GM21723 (cell line): Measurements from ENCODE around the gene B3GNT7.
A peak's percentile ranks its signal among the peaks of the same experiment; 100 is the strongest.

Experiments used
- ATAC-seq: cut with Tn5 transposase; IDR thresholded peaks from one replicate; pipeline ENCODE4 v1.9.1; 2021; ENCODE audit warnings: mild to moderate bottlenecking, moderate library complexity; ENCODE audit not compliant: unreplicated experiment

The B3GNT7 gene

GRCh38 chr2:231383416-231384108 is 11.9 kb upstream of the B3GNT7 start:
- ATAC-seq = no peak

DNA sequence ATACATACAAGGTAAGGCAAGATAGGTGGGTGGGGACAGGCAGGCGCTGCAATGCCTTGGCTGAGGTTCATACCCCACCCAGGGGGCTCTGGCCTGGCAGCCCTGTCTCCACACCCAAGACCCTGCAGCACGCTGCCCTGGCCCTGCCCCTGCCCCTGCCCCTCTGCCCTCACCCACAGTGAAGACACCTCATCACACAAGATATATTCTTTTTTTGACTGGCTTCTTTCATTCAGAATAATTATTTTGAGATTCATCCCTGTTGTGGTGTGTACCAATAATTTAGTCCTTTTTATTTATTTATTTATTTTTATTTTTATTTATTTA is 11.4 kb upstream of the B3GNT7 start:
- no peak for ATAC-seq

DNA sequence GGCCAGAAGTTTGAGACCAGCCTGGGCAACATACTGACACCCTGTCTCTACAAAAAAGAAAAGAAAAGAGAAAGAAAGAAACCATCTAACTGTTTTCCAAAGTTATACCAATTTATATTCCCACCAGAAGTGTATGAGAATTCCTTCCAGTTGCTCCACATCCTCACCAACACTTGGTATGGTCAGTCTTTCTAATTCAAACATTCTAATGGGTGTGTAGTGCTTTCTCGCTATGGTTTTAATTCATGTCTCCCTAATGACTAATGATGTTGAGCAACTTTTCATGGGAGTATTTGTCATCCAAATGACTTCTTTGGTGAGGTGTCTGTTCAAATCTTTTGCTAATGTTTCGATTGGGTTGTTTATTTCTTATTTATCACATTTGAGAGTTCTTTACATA is 10.5 kb upstream of the B3GNT7 start:
- no peak for ATAC-seq

- ATAC-seq = no peak
Observed at GRCh38 chr2:231385429-231385828, 10.1 kb upstream of the B3GNT7 start.

- no peak for ATAC-seq
Observed at GRCh38 chr2:231386446-231386845, 9.1 kb upstream of the B3GNT7 start.

GRCh38 chr2:231387904-231388724 is 7.4 kb upstream of the B3GNT7 start:
- ATAC-seq = no peak

GRCh38 chr2:231388725-231389346 is 6.7 kb upstream of the B3GNT7 start:
- ATAC-seq = no peak

GRCh38 chr2:231390667-231391066 is 4.8 kb upstream of the B3GNT7 start:
- no peak for ATAC-seq

DNA sequence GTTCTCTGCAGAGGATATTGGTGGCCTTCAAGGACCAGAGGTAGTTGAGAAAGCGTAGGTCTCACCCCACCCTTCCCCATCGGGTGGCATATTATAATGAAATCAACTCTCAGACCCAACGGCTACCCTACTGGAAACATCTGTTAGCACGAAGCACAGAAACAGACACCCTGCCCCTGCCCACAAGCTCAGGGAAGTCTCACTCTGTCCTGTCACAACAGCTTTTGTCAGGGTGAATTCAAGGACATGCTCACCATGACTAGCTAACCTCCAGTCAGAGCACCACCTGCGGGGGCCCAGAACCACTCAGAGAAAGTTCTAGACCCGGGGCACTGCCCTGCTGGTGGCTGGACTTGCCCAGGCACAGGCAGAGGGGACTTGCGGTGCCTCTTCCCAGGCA is 3.5 kb upstream of the B3GNT7 start:
- ATAC-seq = no peak

DNA sequence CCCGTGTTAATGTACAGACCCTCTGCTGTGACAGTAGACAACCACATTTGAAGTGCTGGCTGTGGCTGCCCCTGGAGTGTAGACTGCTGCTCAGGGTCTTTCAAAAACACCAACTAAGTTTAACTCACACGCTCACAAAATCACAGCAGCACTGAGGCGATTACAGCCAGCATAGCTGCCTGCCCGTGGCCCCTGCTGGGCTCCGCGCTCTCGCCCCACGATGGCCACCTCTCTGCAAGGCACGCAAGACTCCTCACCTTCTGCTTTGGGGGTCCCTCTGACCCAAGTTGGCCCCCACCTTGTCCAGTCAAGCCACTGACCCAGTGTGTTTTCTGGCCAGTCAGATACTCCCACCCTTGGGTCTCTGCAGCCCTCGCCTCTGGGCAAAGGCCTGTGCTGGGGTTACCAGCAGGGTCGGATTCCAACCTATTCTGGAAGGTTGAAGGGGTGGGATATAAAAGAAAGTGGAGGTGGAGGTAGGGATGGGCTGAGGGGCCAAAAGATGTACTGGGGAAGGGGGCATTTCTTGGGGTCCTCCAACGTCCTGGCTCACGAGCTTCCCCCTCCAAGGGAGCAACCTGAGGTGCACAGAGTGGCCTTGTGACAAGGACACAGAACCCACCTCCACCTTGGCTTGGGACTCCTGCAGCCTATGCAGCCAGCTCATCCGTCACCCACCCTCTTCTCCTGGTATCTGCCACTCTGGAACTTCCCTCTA is 2.9 kb upstream of the B3GNT7 start:
- ATAC-seq = no peak

DNA sequence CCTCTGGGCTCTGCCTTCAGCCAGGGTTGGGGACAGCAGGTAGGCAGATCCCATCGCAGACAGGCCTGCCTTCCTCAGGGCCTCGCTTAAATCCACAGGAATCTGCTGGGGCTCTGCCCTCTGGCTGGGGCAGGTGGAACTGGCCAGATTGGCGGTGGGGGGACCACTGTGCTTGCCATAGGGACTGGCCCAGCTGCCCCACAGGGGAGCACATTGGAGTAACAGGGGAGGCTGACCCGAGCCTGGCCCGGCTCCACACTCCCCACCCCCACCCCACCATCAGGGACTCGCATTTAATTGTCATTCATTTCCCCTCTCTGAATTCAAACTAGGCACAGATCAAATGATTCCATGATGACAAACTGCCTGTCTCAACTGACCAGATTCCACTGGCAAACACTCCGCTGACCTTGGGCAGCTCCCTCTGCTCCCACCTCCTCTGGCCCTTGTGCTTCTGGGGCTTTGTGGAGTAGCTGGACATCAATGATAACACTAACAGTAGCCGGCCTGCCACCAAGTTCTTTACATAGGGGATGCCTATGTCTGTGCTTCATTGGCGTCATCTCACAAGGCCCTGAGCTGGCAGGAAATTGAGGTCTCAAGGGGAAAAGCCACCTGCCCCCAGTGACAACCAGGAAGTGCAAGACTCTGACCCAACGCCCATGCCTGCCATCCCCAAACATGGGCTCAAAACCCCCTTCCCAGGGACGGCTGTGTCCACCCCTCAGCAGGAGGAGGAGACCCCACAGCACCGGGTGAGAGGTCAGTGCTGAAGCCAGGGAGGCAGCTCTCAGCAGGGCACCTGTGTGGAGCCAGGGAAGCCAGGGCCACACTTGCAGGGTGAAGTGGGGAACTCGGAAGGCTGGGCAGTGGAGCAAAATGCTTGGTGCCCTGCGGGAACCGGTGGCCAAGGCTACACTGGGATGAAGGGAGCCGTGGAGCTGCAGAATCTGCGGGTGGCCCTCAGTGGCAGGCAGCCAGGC is 2.1 kb upstream of the B3GNT7 start:
- ATAC-seq = peak; percentile 40

GRCh38 chr2:231394211-231395141 is 1.0 kb upstream of the B3GNT7 start:
- peak; percentile 45 for ATAC-seq

DNA sequence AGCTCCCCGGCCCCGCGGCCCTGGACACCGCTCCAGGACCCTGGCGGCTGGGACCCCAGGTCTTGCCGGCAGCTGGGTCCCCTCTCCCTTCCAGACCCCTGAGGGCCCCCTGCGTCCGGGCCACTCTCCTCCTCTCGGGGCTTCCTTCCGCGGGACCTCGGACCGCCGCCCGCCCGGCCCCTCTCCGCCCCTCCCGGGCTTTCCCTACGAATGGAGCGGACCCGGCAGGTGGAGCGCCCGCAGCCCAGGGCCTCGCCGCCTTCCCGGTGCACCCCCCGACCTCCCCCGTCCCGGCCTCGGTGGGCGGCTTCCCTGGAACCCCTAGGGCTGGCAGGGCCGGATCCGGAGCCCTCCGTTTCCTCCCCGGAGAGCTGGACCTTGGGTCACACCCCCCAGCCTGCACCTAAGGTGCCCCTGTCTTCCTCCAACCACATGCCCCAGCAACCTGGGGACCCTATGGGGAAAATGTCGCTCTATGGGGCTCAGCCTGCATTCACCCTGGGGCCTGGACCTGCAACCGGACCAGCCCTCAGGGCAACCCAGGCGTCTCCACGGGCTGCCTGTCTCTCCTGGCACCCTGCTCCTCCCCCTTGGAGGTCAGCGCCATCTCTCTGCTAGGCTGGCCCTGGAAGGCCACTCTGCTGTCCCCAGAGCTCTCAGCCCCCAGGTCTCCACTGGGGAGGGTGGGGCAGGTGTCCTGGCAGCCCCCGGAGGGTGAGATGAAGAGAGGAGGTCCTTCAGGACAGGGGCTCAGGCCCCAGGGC is 730 bp downstream of the B3GNT7 start:
- ATAC-seq = no peak

- ATAC-seq = no peak
Observed at GRCh38 chr2:231397011-231397927, 1.8 kb downstream of the B3GNT7 start.

DNA sequence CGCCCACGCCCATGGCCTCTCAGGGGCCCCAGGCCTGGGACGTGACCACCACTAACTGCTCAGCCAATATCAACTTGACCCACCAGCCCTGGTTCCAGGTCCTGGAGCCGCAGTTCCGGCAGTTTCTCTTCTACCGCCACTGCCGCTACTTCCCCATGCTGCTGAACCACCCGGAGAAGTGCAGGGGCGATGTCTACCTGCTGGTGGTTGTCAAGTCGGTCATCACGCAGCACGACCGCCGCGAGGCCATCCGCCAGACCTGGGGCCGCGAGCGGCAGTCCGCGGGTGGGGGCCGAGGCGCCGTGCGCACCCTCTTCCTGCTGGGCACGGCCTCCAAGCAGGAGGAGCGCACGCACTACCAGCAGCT is 2.4 kb downstream of the B3GNT7 start:
- no peak for ATAC-seq

GRCh38 chr2:231398585-231398984 is 3.1 kb downstream of the B3GNT7 start:
- ATAC-seq = no peak

DNA sequence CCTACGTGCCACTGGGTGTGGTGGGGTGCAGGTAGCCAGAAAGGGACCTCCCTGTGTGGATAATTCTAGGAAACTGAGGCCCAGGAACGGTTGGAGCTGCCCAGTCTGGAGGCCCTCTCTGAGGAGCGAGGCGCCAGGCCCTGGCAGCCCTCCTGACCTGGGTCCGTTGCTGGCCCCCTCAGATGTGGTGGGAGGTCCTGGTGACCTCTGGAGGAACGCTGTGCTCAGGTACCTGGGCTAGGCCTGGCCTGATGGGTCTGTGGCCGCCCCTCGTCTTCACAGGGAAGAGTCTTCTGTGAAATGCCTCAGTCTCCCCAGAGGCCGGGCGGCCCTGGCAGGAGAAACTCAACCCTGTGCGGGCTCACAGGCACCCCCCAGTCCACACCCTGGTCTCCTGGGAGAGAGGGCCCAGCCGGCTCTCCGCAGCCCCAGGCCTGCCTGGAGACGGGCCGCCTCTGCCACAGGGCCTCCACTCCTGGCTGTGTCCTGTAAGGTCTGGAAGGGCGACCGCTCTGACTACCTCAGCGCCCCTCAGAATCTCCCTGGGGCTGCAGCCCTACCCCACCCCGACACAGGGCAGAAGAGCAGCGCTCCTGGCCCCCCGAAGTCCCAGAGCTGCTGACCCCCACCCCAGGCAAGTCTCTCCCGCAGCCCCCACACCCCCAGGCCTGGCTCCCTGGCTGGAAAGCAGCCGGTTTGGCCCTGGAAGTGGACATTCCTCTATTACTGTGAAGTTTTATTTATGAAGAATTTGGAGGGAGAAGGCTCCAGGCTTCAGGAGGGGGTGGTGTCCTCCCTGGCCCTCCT is 3.7 kb downstream of the B3GNT7 start:
- ATAC-seq = no peak
